HFFc6 (cell line): Measurements from ENCODE around the gene NCOA6. TPM values are rescaled to one million over a fixed set of nuclear protein-coding genes. Genes with fewer than 3 reads are reported as not detected.

ENCODE experiments used
- DNase-seq: peaks from one replicate; pipeline ENCODE4 v3.0.0-alpha.2; 2018
- H3K27ac Mint-ChIP-seq: 2 replicates; pipeline ENCODE4 v1.8.0; 2020; ENCODE audit warnings: mild to moderate bottlenecking, mixed read lengths
- H3K27me3 Mint-ChIP-seq: 2 replicates; pipeline ENCODE4 v1.8.0; 2021; ENCODE audit warnings: mild to moderate bottlenecking, moderate library complexity, mixed read lengths; ENCODE audit not compliant: insufficient read depth
- H3K36me3 Mint-ChIP-seq: 2 replicates; pipeline ENCODE4 v1.8.0; 2021; ENCODE audit warnings: low read depth, mixed read lengths
- H3K4me1 Mint-ChIP-seq: 2 replicates; pipeline ENCODE4 v1.8.0; 2020; ENCODE audit warnings: low read depth, mixed read lengths
- H3K4me3 Mint-ChIP-seq: 2 replicates; pipeline ENCODE4 v1.8.0; 2020; ENCODE audit warnings: mild to moderate bottlenecking, moderate library complexity, mixed read lengths
- H3K9me3 Mint-ChIP-seq: 2 replicates; pipeline ENCODE4 v1.8.0; 2020; ENCODE audit warnings: mild to moderate bottlenecking, mixed read lengths
- total RNA-seq, 6 experiments: library from RNA; stranded (reverse); fragmentation: NEBNext Ultra II Directional; extraction: Animal tissue kit (Norgen Biotek cat#: 25700); gene quantifications; 2 replicates in 1 of 6; 3 replicates in 5 of 6; pipeline ENCODE4 v1.2.3, GENCODE V29; 2021
- TF ChIP-seq, protein P1 (sequence below): fragments of 200-600 bp; sonication (generic); IDR thresholded peaks from 2 replicates; pipeline ENCODE4 v1.5.0; 2021; ENCODE audit warnings: antibody characterized with exemption, mild to moderate bottlenecking

NCOA6 gene
- total RNA-seq, 6 experiments from 2014 or later: 17.6 to 21.0 (median 18.4) TPM

- Mint-ChIP-seq H3K36me3 (peaks cover 27% of the 10 kb centered on the region), H3K27ac (peak overlapping the region; percentile 10; the same call in 1 of the 2 replicates), H3K9me3 (no peaks in the 10 kb centered on the region), H3K4me1 (peaks cover 32% of the 10 kb centered on the region), H3K4me3 (no peak overlapping the region), H3K27me3 (no peaks in the 10 kb centered on the region)
- TF ChIP-seq, protein P1, sequence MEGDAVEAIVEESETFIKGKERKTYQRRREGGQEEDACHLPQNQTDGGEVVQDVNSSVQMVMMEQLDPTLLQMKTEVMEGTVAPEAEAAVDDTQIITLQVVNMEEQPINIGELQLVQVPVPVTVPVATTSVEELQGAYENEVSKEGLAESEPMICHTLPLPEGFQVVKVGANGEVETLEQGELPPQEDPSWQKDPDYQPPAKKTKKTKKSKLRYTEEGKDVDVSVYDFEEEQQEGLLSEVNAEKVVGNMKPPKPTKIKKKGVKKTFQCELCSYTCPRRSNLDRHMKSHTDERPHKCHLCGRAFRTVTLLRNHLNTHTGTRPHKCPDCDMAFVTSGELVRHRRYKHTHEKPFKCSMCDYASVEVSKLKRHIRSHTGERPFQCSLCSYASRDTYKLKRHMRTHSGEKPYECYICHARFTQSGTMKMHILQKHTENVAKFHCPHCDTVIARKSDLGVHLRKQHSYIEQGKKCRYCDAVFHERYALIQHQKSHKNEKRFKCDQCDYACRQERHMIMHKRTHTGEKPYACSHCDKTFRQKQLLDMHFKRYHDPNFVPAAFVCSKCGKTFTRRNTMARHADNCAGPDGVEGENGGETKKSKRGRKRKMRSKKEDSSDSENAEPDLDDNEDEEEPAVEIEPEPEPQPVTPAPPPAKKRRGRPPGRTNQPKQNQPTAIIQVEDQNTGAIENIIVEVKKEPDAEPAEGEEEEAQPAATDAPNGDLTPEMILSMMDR: no peak
- peak; percentile 4 for DNase-seq
Observed at GRCh38 chr20:34798871-34799270, 26.6 kb downstream of the NCOA6 start.

- Mint-ChIP-seq H3K4me1 (peaks cover 37% of the 10 kb centered on the region), H3K4me3 (no peak overlapping the region), H3K27ac (peak overlapping the region; percentile 34)
Observed at GRCh38 chr20:34798328-34798727, 27.1 kb downstream of the NCOA6 start.

DNA sequence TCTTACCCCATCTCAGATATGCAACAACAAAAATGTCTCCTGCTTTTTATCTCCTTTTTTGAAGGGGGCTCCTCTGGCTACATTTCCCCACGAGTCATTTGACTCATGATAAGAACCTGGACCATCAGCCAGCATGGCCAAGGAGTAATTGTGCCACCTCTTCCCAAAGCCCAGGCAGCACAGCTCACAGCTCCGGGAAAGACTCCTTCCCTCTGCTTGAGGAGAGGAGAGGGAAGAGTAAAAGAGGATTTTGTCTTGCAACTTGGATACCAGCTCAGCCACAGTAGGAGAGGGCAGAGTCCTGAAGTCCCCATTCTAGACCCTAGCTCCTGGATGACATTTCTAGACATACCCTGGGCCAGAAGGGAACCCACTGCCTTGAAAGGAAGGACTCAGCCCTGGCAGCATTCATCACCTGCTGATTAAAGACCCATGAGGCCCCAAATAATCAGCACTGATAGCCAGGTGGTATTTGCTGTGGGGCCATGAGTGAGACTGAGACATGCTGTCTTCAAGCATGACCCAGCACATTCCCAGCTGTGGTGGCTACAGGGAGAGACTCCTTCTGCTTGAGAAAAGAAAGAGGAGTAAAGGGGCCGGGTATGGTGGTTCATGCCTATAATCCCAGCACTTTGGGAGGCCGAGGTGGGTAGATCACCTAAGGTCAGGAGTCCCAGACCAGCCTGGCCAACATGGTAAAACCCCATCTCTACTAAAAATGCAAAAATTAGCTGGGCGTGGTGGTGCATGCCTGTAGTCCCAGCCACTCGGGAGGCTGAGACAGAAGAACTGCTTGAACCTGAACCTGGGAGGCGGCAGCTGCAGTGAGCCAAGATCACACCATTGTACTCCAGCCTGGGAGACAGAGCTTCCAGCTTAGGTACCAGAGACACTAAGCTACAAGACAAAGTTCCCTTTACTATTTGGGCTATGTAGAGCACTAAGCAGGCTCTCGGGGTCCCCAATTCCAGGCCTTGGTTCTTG is 28.1 kb downstream of the NCOA6 start:
- Mint-ChIP-seq H3K27ac (no peak overlapping the region), H3K9me3 (no peaks in the 10 kb centered on the region), H3K36me3 (peaks cover 27% of the 10 kb centered on the region), H3K4me1 (peaks cover 48% of the 10 kb centered on the region), H3K27me3 (no peaks in the 10 kb centered on the region), H3K4me3 (no peak overlapping the region)
- TF ChIP-seq, protein P1: no peak
- no peak for DNase-seq

More at GRCh38 chr20:34798328-34798727, 27.1 kb downstream of the NCOA6 start:
- H3K36me3 Mint-ChIP-seq: peaks cover 27% of the 10 kb centered on the region
- H3K27me3 Mint-ChIP-seq: no peaks in the 10 kb centered on the region
- no peak for DNase-seq
- TF ChIP-seq, protein P1: no peak
- no peaks in the 10 kb centered on the region for H3K9me3 Mint-ChIP-seq

DNA sequence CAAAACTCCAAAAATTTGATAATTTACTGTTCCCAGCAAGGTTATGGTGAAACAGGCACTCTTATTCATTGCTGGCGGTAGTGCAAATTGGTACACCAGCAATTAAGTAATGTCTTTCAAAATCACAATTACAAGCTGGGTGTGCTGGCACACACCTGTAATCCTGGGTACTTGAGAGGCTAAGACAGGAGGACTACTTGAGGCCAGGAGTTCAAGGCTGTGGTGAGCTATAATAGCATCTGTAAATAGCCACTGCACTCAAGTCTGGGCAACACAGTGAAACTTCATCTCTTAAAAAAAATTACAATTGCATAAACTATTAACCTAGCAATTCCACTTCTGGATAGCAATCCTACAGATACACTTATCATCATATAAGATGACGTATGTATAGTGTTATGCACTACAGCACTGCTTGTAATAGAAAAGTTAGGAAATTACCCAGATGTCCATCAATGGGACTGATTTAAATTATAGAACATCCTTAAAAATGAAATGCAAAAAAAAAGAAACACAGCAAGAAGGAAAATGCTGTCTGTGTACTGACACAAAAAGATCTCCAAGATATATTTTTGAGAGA is 31.4 kb downstream of the NCOA6 start:
- Mint-ChIP-seq H3K27ac (no peak overlapping the region), H3K9me3 (no peaks in the 10 kb centered on the region), H3K27me3 (no peaks in the 10 kb centered on the region), H3K4me3 (no peak overlapping the region), H3K4me1 (peaks cover 60% of the 10 kb centered on the region), H3K36me3 (peaks cover 4% of the 10 kb centered on the region)
- DNase-seq: no peak
- TF ChIP-seq, protein P1: no peak

GRCh38 chr20:34792687-34793363 is 32.6 kb downstream of the NCOA6 start:
- no peaks in the 10 kb centered on the region for H3K9me3 Mint-ChIP-seq
- peaks cover 52% of the 10 kb centered on the region for H3K4me1 Mint-ChIP-seq
- H3K36me3 Mint-ChIP-seq: no peaks in the 10 kb centered on the region
- TF ChIP-seq, protein P1: no peak
- H3K27me3 Mint-ChIP-seq: no peaks in the 10 kb centered on the region
- no peak overlapping the region for H3K4me3 Mint-ChIP-seq
- H3K27ac Mint-ChIP-seq: peak overlapping the region; percentile 52
- no peak for DNase-seq
